Kidney tubule cell (primary cell): ENCODE results near the gene SLC7A11.
A peak's percentile ranks its signal among the peaks of the same experiment; 100 is the strongest.
"Not testable (repeated sequence)": the region's sequence is repeated elsewhere in the genome, so short reads cannot be mapped to it uniquely, and the experiment has no call there.

Source experiments
- DNase-seq: peaks from one replicate; pipeline ENCODE4 v3.0.0-alpha.2; 2018; ENCODE audit warnings: low spot score

Gene SLC7A11

GRCh38 chr4:138242834-138243156 lies 646 bp upstream of the SLC7A11 start:
- DNase-seq = peak; percentile 17

- DNase-seq = peak; percentile 1
Observed at GRCh38 chr4:138241281-138242075, 671 bp downstream of the SLC7A11 start.

GRCh38 chr4:138239491-138239890 lies 2.7 kb downstream of the SLC7A11 start:
- DNase-seq = no peak

GRCh38 chr4:138238521-138239292 lies 3.4 kb downstream of the SLC7A11 start:
- no peak for DNase-seq

- not testable (repeated sequence) for DNase-seq
Observed at GRCh38 chr4:138237132-138237531, 5.0 kb downstream of the SLC7A11 start.

- DNase-seq = no peak
Observed at GRCh38 chr4:138236037-138236436, 6.1 kb downstream of the SLC7A11 start.

- DNase-seq = peak; percentile 71
Observed at GRCh38 chr4:138235419-138235952, 6.7 kb downstream of the SLC7A11 start.

- DNase-seq = no peak
Observed at GRCh38 chr4:138234248-138234647, 7.9 kb downstream of the SLC7A11 start.

GRCh38 chr4:138233313-138234034 lies 8.7 kb downstream of the SLC7A11 start:
- no peak for DNase-seq

GRCh38 chr4:138232364-138232763 lies 9.8 kb downstream of the SLC7A11 start:
- no peak for DNase-seq

- DNase-seq = no peak
Observed at GRCh38 chr4:138230048-138230447, 12.1 kb downstream of the SLC7A11 start.

GRCh38 chr4:138229160-138229559 lies 13.0 kb downstream of the SLC7A11 start:
- DNase-seq = no peak

- no peak for DNase-seq
Observed at GRCh38 chr4:138226351-138226750, 15.8 kb downstream of the SLC7A11 start.

GRCh38 chr4:138225477-138225876 lies 16.7 kb downstream of the SLC7A11 start:
- no peak for DNase-seq

GRCh38 chr4:138224614-138225013 lies 17.5 kb downstream of the SLC7A11 start:
- no peak for DNase-seq

- DNase-seq = no peak
Observed at GRCh38 chr4:138223231-138223910, 18.8 kb downstream of the SLC7A11 start.

- no peak for DNase-seq
Observed at GRCh38 chr4:138222046-138222445, 20.1 kb downstream of the SLC7A11 start.

- DNase-seq = no peak
Observed at GRCh38 chr4:138218976-138219375, 23.2 kb downstream of the SLC7A11 start.

- no peak for DNase-seq
Observed at GRCh38 chr4:138217567-138217966, 24.6 kb downstream of the SLC7A11 start.

GRCh38 chr4:138216272-138216867 lies 25.8 kb downstream of the SLC7A11 start:
- DNase-seq = peak; percentile 11

GRCh38 chr4:138210576-138210975 lies 31.6 kb downstream of the SLC7A11 start:
- not testable (repeated sequence) for DNase-seq
